ENCODE data around the gene NMUR1.

The NMUR1 gene

GRCh38 chr2:231483398-231484329, 46.6 kb downstream of the NMUR1 start:
- no peak for DNase-seq (ENCODE audit: low read depth)

- DNase-seq (ENCODE audit: low read depth), result peak; percentile 56
Measured at GRCh38 chr2:231482806-231483391, 47.3 kb downstream of the NMUR1 start.

GRCh38 chr2:231480781-231481180, 49.5 kb downstream of the NMUR1 start:
- no peak for DNase-seq (ENCODE audit: low read depth)

- DNase-seq (ENCODE audit: low read depth), result no peak
Measured at GRCh38 chr2:231479455-231479854, 50.8 kb downstream of the NMUR1 start.

GRCh38 chr2:231476920-231477319, 53.3 kb downstream of the NMUR1 start:
- DNase-seq (ENCODE audit: low read depth), result no peak

GRCh38 chr2:231475965-231476364, 54.3 kb downstream of the NMUR1 start:
- no peak for DNase-seq (ENCODE audit: low read depth)
